A549 treated with AZD9567 at 1 μM for 4 hours (cell line): Measurements from ENCODE around the gene RNF114. TPM values are rescaled to one million over a fixed set of nuclear protein-coding genes. Genes with fewer than 3 reads are reported as not detected.

ENCODE experiments used
- total RNA-seq: library from RNA; stranded (reverse); fragments of 200-300 nt; extraction: Qiagen RNA extraction; gene quantifications from 5 replicates; pipeline ENCODE4 v1.2.3, GENCODE V29; 2022; ENCODE audit not compliant: insufficient read depth

The RNF114 gene, protein sequence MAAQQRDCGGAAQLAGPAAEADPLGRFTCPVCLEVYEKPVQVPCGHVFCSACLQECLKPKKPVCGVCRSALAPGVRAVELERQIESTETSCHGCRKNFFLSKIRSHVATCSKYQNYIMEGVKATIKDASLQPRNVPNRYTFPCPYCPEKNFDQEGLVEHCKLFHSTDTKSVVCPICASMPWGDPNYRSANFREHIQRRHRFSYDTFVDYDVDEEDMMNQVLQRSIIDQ
- total RNA-seq = 59.0 to 67.5 TPM (median 62.5 TPM) in 5 replicates

DNA sequence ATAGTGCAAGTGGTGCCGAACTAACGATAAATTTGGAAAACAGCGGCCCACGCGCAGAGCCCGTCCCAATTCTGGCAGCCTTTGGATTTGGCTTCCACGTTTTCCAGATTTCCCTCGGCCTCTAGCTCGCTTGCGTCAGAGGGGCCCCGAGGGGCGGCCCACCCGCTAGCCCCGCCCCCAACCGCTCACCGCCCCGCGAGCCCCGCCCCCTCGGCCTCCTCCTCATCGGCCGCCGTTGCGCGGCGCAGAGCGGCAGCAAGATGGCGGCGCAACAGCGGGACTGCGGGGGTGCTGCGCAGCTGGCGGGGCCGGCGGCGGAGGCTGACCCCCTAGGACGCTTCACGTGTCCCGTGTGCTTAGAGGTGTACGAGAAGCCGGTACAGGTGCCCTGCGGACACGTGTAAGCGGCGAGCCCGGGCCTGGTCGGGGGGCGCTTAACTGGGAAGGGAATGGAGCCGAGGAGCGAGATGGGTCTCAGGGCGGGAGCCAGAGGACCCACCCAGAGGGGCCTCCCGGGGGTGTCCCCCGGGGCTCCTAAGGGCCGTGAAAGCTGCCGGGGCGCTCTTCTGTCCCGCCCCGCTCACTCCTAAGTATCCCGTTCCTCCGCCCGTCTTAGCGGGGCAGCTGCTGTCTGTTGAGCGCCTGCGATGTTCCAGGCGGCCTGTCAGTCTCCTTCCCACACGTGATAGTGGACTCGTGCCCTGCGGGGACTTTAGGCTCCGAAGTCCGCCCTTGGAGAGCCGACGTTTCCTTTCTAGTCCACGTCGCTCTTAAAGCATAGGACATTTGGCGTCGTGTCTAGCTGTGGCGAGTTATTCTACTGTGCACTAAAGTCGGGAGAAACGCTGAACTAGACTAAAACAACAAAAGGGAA is at the start of gene RNF114:
TSS of gene RNF114 (plus strand) at position 245 of the 874 bp plus-strand sequence. CDS start at position 261, 16 bp downstream.

DNA sequence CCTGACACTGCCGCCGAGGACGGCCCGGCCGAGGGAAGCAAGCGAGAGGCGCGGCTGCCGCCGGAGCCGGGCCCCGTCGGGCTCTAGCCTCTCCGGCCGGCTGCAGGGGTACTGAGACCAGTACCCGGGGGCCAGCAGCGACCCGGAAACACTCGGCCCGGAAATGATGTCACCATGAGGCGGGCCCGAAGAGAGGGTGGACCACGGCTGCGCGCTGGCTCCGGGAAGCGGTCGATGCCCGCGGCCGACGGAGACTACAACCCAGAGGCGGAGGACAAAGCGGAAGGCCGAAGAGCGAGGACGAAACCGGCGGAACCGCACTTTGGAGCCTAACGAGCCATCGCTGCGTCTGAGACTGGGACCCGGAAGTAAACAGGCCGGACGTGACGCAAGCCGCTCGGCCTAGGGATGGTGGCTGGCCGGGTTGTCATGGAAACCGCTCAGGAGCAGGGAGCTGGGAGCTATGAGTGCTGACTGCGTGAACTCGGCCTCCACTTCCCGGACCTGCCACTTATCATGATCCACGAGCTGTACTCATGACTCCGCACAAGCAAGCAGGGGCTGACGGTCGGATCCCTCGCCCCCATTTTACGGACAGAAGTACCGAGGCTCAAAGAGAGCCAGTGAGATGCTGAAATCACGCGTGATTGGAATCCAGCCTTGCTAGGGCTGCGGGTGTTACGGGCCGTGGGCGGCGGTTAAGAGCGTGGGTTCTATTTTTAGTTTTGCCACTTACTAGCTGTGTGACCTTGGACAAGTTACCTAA is 20.6 kb upstream of the RNF114 start, which contains the start of gene SPATA2:
TSS of gene SPATA2 (minus strand) at position 150 of the 766 bp plus-strand sequence. CDS start 7,039 bp downstream, outside the sequence.

DNA sequence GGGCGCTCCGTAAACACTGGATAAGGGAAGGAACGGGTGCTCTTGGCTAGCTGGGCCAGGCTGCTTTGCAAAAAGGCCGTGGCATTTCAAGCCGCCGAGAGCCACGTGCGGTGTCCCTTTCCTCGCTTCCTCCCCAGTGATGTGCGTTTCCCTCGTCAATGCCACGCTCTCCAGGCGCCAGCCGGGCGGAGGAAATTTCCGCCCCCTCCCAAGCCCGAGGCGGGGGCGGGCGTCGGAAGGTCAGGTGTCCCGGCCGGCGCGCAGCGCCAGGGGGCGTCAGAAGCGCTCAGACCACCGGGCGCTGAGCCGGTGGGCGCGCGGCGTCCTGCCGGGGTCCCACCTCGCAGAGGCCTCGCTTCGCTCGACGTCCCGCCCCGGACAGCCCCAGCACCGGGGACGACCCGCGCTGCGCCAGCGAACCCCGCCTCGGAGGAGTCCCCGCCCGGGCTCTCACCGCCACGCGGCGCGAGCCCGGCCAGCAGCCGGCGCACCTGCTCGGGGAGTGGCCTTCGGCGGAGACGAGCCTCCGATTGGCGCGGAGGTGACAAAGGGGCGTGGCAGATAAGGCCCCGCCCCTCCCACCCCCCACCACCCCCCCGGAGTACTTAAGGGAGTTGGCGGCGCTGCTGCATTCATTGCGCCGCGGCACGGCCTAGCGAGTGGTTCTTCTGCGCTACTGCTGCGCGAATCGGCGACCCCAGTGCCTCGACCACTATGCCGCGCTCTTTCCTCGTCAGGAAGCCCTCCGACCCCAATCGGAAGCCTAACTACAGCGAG is 46.3 kb downstream of the RNF114 start, which contains the start of gene SNAI1:
TSS of gene SNAI1 (plus strand) at position 635 of the 777 bp plus-strand sequence. CDS start at position 715, 80 bp downstream.

Other genes with a start within 250 kb of the RNF114 start
- gene B4GALT5, start 222.5 kb upstream of the RNF114 start, total RNA-seq = 48.6 to 68.1 TPM (median 58.0 TPM) in 5 replicates
- gene SLC9A8, start 123.6 kb upstream of the RNF114 start, total RNA-seq = 6.3 to 8.5 TPM (median 8.1 TPM) in 5 replicates
- 8.0 to 9.3 TPM (median 8.1 TPM) in 5 replicates for gene SPATA2, start 20.9 kb upstream of the RNF114 start, total RNA-seq
- gene SNAI1, start 46.6 kb downstream of the RNF114 start, total RNA-seq = 6.5 to 13.2 TPM (median 12.5 TPM) in 5 replicates
- 101 to 157 TPM (median 103 TPM) in 5 replicates for gene UBE2V1, start 176.8 kb downstream of the RNF114 start, total RNA-seq
- 46.7 to 53.5 TPM (median 50.4 TPM) in 5 replicates for gene PEDS1, start 217.3 kb downstream of the RNF114 start, total RNA-seq